HPDE6-E6E7 (cell line): Measurements from ENCODE around the gene FBN2.
"Not testable (repeated sequence)": the region's sequence is repeated elsewhere in the genome, so short reads cannot be mapped to it uniquely, and the experiment has no call there.

Source experiments
- DNase-seq: peaks from one replicate; pipeline ENCODE4 v3.0.0; 2011; ENCODE audit warnings: missing footprints; ENCODE audit errors: extremely low spot score

FBN2 gene

DNA sequence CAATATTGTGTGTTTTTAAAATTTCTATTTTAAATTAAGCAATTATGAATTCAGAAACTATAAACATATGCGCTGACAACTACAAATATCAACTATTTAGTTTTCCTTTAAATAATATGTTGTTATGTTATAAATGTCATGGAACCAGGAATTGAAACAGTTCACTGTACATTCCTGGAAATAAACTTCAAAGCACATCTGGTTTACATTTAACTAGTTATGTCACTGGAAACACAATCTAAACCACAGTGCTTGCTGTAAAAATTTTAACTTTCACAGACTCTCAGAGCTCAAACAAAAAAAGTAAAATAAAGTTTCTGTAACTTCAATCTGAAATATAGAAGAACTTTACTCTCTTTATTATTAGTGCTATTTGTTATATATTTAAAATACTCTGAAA is 179.2 kb downstream of the FBN2 start:
- DNase-seq: no peak

DNA sequence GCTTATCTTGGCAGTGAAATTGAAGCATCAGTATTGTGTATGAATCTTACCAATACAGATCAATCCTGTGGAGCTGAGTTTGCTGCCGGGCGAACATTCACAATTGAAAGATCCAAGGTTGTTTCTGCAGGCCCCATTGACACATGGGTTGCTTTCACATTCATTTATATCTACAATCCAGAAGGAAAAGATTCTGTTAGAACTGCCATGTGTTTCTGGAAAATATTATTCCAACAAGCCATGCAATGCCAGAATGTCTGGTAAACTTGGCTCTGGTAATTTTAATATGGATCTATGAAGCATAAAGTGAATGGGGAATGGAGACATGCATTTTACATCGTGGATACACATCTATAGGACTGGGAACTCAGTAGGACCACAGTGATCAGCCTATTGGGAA is 180.8 kb downstream of the FBN2 start:
- DNase-seq: no peak

DNA sequence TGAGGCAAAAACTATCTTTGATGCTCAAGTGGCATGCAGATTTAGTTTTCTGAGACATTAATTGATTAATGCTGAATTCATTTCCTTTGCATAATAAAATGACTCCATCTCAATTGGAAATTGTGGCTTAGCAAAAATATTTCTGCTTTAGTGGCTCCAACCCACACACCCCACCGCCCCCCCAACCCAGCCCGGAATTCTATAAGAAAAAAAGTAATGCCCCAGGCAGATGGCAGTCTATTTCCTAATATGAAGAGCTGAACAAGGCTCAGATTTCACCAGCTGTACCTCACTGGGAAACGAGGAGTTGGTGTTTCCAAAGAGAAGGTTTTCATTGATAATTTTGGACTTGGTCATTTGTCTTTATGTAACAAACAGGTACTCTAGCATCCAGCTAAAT is 182.1 kb downstream of the FBN2 start:
- no peak for DNase-seq

DNA sequence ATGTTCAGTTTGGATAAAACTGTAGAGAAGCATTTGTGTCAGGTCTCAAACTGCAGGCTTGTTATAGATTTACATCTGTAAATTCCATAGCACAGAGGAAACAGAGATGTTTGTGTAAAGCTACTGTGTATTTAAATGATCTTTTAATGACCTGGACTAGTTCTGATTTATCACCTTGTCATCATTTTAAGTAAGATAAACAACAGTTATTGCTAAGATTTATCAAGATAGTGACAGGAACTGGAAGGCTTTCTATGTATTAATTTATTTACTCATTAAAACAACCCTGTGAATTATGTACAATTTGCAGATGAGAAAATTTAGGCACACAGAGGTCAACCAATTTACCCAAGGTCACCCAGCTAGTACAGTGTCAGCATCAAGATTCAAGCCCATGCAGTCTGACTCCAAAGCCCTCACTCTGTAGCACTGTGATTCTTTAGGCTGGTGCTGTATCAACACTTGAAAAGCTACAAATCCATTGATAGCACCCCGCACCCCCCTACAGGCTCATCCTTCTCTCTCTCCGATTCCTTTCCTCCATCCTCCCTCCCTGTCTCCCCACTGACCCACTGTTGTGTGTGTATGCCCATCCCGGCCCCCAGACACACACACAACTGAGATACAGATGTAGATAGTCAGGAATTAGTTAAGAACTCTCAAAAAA is 184.5 kb downstream of the FBN2 start:
- DNase-seq: no peak

DNA sequence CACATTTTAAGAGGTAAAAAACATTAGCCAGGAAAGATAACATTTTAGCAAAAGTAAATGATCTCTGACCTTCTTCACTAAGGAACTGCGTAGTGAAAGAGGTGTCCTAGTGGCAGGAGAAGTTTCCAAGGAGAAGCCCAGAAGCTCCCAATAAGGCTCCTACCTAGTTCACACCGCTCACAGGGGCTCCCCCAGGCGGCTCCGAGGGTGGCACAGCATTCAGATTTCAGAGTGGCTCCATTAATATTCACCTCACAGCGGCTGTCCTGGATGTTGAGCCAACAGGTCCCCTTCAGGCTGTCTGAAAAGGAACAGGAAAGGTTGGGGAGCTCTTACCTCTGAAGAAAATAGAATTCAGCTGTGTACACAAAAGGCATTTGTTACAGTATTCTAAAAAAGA is 187.3 kb downstream of the FBN2 start:
- no peak for DNase-seq

DNA sequence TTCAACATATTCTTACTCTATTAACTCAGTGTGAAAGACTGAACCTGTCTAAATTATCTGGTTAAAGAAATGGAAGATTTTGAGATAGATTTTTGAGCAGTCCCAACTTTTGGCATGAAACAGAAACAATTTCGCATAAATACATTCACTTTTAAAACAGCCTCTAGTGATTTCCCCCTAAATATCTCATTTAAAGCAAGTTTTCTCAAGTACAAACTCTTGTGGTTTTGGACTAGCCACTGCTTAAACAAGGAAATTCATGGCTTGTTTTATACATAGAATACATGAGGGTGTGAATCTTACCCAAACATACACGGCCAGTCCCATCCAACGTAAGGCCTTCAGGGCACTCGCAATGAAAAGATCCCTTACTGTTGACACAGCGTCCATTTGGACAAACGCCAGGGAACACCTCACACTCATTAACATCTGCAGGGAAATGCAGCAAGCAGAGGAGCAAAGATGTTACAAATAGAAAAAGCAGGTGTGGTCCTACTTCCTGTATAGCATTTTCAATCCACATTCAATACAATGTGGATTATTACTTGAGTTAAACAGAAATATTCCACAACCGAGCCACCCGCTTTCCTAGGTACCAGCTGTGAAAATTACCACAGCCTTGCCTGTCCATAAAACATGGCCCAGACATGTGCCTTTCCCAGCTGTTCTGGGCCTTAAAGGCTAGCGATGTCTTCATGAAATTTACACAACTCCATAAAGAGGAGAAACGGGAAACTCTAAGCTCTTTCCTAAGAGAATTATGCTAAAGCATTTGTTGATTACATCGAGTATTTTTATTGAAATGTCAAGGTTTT is 188.8 kb downstream of the FBN2 start:
- DNase-seq: peak; percentile 78

DNA sequence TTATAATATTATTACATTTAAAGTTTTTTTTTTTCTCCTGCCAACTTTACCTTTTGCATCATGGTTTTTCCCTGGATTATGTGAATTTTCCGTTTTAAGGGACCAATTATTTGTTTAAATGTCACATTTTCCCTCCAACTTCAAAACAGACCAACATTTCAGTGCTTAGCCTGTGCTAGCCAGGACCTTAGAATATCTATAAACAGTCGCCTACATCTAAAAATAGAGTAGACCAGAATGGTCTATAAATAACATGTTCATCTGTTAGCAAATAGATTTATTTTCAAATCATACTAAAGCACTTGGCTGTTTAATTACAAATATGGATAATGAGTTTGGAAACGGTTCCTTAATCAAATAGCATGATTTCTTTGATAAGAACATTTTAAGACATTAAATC is 192.0 kb downstream of the FBN2 start:
- DNase-seq: no peak

DNA sequence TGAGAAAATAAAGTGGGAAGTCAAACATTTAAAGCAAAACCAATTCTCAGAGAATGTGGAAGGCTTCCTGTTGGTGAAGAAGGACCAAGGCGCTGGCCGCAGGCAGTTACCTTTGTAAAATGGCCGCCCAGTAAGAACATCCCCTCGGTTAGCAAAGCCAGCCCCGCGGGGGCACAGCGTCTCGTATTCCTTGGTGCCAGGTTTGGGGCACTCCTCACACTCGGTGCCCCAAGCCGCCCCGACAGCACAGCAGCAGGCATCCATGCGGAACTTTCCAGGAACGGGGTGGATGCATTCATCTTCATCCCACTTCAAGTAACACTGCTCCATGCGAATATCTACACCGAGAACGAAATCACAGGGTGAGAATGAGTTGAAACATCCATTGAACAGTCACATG is 192.8 kb downstream of the FBN2 start:
- DNase-seq: no peak

DNA sequence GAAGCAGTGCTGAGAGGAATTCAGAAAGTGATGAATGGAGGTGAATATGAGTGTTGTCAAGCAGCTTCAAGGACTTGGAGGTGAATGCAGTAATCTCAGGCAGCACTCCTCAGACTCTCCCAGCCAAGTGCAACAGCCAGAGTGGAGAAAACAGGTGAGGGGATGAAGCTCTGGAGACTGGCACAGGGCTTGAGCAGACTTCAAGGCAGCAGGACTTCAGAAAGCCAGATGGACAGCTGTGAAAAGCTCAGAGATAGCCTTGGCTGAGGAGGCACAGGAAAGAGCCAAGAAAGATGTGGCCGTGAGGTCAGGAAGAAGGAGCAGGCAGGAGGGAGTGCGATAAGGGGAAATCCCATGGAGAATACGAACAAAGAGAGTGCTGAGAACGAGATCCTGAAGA is 194.9 kb downstream of the FBN2 start:
- no peak for DNase-seq

DNA sequence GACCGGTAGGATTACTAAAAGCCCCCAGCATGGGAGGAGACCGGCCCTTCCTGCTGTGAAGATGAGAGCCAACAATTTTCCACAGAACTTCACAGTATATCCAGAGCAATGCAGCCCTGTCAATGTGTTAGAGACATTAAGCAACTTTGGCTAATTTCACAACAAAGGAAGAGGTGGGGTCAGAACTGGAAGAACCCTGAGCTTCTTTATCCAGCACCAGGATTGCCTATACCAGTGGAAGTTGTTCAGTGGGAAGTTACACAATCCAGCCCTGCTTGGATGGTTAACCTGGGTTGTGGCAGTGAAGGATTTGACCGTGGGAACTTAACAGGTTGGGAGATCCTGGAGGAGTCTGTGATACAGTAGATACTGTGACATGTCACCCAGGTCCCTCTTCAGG is 197.0 kb downstream of the FBN2 start:
- no peak for DNase-seq

DNA sequence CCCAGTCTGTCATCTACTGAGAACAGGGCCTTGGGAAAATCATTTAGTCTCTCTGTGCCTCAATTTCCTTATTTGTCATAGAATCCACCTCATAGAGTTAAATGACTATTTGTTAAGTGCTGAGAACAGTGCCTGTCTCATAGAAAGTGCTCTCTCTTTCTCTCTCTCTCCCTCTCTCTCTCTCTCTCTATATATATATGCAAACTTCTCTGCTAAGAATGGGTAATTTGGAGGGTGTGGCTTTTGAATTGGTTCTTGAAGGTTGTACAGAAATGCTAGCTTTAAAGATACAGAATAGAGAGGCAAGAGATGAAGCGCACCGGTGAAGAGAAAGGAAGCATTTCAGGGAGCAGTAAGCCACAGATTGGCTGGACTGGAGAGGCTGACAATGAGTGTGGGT is 197.4 kb downstream of the FBN2 start:
- DNase-seq: no peak

DNA sequence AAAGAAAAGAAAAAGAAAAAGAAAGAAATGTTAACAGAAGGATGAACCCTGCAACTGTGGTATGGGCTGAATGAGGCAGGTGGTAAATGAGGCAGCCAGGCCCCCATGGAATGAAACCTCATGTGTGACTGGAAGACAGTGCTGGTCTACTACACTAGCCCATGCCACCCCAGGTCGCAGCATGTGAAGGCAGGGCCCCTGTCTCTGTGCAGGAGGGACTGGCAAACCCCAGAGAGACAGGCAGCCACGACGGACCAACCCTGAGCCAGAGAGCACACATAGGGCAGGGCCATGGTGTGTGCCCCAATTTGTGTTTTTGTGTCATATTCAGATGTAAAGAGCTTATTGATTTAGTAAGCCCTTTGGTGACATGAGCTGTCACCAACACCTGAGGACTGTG is 198.5 kb downstream of the FBN2 start:
- no peak for DNase-seq

DNA sequence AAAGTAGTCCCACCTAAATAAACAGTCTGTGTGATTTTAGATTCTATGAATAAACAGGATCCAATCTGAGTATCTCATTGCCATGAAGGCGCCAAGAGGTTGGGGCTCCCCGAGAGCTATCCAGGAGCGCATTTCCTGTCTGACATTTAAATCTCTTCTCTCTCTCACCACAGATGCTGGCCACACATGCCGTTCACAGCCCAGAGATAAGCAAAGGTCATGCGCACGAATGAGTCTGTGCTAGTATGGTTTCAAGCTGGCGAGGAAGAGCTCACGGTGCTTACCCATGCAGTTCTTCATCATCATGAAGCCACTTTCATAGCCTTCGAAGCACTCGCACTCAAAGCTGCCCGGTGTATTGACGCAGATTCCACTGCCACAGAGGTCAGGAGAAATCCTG is 199.4 kb downstream of the FBN2 start:
- DNase-seq: no peak

DNA sequence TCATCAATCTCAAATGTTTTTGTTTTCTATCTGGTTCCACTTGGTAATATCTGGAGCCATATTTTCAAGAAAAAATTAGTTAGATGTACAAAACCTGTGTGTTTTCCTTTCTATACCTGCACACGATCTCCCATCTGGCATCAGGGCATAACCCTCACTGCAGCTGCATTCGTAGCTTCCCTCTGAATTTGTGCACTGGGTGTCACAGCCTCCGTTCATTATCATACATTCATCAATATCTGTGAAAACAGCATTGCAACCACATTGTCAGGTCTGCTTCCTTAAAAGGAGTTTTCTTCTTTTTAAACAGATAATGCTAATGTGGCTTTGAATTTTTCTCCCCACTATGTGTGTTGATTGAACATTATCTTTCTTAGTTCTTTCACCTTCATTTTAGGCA is 202.7 kb downstream of the FBN2 start:
- no peak for DNase-seq

DNA sequence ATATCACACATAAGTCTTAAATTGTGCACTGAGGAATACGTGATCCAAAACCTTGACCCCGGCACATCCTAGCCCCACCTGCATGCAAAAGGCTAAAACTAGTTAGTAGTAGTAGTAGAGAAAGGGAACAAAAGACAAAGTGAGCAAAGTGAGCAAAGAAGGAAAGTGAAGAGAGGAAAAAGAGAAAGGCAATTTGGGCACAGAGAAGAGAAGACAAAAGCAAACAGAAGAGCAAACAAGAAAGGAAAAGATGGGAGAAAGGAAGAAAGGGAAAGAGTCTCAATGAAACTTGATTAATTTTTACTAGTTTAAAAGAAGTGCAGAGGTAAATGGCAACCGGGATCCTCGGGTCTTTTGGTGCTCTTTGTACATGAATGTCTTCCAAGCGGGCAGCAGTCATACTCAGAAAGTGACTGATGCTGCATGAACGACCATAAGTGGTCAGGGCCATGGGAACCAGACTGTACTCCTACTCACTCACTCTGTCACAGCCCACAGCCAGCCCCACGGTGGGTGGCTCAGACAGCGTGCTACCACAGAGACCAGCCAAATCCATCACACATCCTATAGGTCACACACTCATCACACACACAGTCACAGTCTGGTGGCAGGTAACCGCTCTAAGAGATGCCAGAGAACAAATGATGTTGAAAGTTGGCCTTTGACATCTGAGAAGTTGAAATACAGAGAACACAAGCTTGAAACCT is 203.9 kb downstream of the FBN2 start:
- DNase-seq: no peak

DNA sequence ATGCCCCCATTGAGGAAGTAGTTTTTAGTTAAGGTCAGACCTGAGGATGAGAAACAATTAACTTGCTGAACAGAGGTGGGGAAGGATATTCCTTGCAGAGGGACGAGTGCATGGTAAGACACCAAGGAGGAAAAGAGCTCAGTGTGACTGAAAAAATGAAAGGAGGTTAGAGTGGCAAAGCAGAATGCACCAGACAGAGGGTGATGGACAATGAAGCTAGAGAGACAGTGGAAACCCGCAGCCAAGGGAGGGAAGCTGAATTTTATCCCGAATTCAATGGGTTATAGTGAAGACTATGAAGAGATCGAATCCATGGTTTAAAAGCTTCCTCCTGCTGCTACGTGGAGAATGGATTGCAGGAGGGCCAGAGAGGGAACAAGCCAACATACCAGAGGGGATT is 206.8 kb downstream of the FBN2 start:
- DNase-seq: no peak

DNA sequence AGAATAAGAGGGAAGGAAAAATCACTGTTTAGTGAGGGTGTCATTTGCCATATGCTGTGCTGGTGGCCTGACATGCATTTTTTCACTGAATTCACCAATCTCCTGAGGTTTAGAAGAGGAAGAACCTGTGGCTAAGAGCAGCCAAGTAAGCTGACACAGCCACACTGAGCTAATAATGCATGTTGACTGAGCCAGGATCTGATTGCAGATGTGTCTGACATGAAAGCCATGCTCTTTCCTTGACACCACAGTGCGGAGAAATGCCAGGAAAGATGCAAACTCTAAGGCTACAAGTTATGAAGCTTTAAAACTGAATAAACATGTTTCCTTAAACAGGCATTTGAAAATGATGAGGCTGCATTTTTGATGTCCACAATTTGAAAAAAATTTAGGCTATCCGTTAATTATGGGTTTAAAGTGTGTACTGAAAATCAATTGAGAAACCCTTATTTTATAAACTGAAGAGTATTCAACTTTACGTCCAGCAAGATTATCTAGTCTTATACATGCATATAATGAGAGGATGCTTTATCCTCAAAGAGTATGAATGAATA is 208.6 kb downstream of the FBN2 start:
- DNase-seq: no peak

DNA sequence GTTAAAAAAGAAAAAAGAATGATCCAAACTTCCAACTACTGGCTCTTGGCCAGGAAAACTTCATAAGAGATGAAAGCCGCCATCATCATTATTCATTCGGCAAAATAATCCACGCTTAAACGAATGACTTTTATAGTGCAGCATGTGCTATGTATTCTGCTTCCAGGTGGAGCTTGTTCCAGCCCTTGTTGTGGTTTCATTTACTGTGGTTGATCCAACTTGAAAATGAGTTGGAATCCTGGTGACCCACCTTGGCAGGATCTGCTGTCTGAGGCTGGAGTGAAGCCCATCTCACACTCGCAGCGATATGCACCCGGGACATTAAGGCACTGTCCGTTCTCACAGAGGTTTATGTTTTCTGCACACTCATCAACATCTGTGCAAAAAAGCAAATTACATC is 209.6 kb downstream of the FBN2 start:
- DNase-seq: no peak

DNA sequence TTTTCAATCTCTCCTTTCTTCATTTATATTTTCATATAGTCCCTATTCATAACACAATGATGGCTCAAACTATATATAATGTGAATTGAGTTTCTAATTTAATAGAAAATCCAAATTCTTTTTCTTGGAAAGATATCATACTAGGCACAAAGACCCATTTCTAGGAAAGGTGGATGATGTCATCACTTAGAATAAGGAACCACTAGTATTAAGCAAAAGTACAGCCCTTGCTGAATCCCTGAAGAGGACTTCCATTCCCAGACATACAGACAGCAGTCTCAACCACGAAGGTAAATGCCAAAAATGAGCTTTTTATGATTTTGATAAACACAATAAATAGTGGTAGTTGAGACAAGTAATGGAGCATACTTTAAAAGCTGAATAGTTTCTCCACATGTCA is 210.0 kb downstream of the FBN2 start:
- no peak for DNase-seq

DNA sequence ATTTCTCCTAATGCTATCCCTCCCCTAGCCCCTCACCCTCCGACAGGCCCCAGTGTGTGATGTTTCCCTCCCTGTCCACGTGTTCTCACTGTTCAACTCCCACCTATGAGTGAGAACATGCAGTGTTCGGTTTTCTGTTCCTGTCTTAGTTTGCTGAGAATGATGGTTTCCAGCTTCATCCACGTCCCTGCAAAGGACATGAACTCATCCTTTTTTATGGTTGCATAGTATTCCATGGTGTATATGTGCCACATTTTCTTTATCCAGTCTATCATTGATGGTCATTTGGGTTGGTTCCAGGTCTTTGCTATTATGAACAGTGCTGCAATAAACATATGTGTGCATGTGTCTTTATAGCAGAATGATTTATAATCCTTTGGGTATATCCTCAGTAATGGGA is 216.6 kb downstream of the FBN2 start:
- not testable (repeated sequence) for DNase-seq

DNA sequence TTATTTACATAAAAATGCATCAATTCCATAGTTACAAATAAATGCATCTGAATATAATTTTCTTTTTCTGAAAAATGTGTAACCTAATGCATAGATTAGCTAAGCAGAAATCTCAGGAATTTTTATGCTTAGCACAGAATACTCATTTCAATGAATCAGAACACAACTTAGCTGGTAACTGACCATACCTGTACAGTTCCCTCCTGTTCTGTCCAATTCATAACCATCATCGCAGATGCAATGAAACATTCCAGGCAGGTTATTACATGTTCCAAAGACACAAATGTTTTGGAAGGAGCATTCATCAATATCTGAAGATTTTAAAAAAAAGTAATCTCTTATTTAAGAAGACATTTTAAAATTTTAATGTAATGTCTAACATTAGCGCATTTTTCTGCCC is 219.4 kb downstream of the FBN2 start:
- DNase-seq: peak; percentile 45

DNA sequence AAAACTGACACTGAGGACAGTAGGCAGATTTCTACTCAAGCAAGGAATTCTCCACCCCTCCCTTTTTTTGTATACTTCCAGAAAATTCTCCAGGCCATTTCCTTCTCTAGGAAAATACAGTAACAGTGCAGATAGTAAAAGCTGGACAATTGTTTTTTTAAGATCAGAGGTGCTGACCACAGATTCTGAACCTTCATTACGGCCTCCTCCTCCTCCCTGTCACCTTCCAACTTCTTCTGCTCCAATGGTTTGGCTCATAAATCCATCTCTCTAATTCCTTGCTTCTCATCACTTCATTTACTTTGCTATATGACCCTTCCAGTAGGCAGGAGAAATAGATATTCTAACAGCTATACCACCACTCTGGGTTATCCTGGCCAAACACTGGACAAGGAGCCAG is 220.6 kb downstream of the FBN2 start:
- no peak for DNase-seq

DNA sequence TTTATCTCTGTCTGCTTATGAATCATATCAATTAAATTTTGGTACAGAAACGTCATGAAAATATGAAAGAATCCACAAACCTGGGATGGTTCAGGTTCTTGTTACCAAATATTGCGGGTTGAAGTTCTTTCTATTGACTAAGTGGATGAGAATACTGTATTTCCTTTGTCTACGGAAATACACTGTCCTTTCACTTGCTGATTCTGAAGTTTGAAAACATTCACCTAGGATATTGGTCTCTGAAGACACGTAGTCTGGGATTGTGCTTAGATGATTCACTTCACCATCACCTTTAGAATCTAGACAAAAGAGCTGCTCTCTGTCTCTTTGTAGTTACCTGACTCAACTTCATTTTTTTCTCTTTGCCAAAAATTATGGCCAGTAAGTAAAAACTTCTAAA is 222.4 kb downstream of the FBN2 start:
- DNase-seq: peak; percentile 34
